ENCODE measurements around the gene SUGT1. TPM values are rescaled to one million over a fixed set of nuclear protein-coding genes. Genes with fewer than 3 reads are reported as not detected.
"Not testable (repeated sequence)": the region's sequence is repeated elsewhere in the genome, so short reads cannot be mapped to it uniquely, and the experiment has no call there.

The SUGT1 gene
- total and polyA plus RNA-seq, 10 of the 15 experiments (the other 5 are each of a cell fraction or from before 2014, with no cell fraction given): 46.7 to 122 (median 77.3) TPM

DNA sequence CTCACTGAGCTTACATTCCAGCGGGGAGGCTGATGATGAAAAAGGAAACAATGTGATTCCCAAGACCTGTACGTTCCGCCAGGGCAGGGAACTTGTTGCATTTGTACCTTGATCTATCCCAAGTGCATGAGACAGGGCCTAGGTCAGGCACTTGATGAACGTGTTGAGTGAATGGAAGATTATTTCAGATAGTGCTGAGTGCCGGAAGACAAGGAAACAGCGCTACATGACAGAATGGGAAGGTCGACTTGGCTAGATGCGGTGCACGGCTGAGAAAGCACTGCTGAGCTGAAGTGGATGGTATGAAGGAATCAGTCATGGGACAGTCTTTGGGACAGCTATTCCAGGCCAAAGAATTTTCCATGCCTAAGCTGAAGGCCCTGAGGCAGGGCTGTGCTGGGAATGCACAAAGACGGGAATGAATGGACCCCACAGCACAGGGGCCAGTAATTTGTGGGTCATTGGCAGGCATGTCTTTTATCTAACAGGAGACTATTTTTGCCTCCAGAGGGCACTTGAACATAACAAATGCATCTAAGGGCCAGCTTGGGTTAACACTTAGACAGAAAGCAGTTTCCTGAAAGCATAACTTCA is 43.5 kb upstream of the SUGT1 start:
- in situ Hi-C loops (cut with MboI); H3K36me3 ChIP-seq (ENCODE audit: control insufficient read depth in 2 of 2, insufficient read depth in 2 of 2, low read length in 1 of 2); BruUV-seq (replicated peaks); H3K27ac ChIP-seq (ENCODE audit: control insufficient read depth, insufficient read depth); FAIRE-seq; H3K79me2 ChIP-seq (ENCODE audit: control insufficient read depth, insufficient read depth, low read length); H3K9me3 ChIP-seq (replicated peaks; ENCODE audit: control insufficient read depth, insufficient read depth, low read length); H3K4me3 ChIP-seq; POLR2A ChIA-PET; H3K9ac ChIP-seq (ENCODE audit: control insufficient read depth, insufficient read depth, low read length); H3K4me2 ChIP-seq (ENCODE audit: control insufficient read depth, insufficient read depth); H4K20me1 ChIP-seq (ENCODE audit: control insufficient read depth, insufficient read depth); H3K27me3 ChIP-seq (replicated peaks in 1 of 2; ENCODE audit: control insufficient read depth in 2 of 2, insufficient read depth in 2 of 2, low read length in 1 of 2); H2AFZ ChIP-seq (ENCODE audit: control insufficient read depth, low read depth, low read length); DNase-seq (ENCODE audit: low read depth, low spot score); H3K4me1 ChIP-seq (ENCODE audit: control insufficient read depth, insufficient read depth, low read length): not testable (repeated sequence)
- ChIA-PET CTCF (interaction anchor here (0.7 to 3.4 kb wide), 16 partner anchors 17 to 642 kb away, joined by 3 to 31 read pairs (median 4); partner anchors contain the start of gene SUGT1), SMC1A (ENCODE audit: uncharacterized antibody, unreplicated experiment) (interaction anchor here (0.7 to 3.6 kb wide), 13 partner anchors 44 to 543 kb away, joined by 3 to 17 read pairs (median 4); no protein-coding TSS in a partner anchor), RAD21 (ENCODE audit: unreplicated experiment) (interaction anchor here (0.7 to 3.9 kb wide), 5 partner anchors 44 to 359 kb away, joined by 3 to 27 read pairs (median 4); partner anchors contain the start of gene SUGT1)
- WGBS (ENCODE audit: insufficient coverage, insufficient replicate concordance, low lambda C conversion rate, missing lambda C conversion rate): 52% methylated on average over 10 of the region's 10 CpGs
- TF ChIP-seq RAD21 (IDR thresholded peaks at IDR 0.05; ENCODE audit: insufficient read depth, low read depth, low read length) (peak; percentile 73), SMC3 (IDR thresholded peaks at IDR 0.05; ENCODE audit: borderline replicate concordance, low read length) (peak; percentile 72)
- TF ChIP-seq, protein P1, sequence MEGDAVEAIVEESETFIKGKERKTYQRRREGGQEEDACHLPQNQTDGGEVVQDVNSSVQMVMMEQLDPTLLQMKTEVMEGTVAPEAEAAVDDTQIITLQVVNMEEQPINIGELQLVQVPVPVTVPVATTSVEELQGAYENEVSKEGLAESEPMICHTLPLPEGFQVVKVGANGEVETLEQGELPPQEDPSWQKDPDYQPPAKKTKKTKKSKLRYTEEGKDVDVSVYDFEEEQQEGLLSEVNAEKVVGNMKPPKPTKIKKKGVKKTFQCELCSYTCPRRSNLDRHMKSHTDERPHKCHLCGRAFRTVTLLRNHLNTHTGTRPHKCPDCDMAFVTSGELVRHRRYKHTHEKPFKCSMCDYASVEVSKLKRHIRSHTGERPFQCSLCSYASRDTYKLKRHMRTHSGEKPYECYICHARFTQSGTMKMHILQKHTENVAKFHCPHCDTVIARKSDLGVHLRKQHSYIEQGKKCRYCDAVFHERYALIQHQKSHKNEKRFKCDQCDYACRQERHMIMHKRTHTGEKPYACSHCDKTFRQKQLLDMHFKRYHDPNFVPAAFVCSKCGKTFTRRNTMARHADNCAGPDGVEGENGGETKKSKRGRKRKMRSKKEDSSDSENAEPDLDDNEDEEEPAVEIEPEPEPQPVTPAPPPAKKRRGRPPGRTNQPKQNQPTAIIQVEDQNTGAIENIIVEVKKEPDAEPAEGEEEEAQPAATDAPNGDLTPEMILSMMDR (IDR thresholded peaks at IDR 0.05 in 2 of 3, conservative IDR thresholded peaks at IDR 0.05 in 1 of 3; ENCODE audit: control insufficient read depth in 2 of 3, extremely low read depth in 1 of 3, insufficient read depth in 1 of 3, low read depth in 3 of 3, low read length in 3 of 3): peak; percentile 26 to 61 (median 47); a peak in 5 of 6 replicates
- ATAC-seq: peak; percentile 94
- intact Hi-C loops (cut with micrococcal nuclease; ENCODE audit: unreplicated experiment): loop anchor here (1.0 to 2.0 kb wide), 2 partner anchors 200 to 360 kb away; no protein-coding TSS in a partner anchor

DNA sequence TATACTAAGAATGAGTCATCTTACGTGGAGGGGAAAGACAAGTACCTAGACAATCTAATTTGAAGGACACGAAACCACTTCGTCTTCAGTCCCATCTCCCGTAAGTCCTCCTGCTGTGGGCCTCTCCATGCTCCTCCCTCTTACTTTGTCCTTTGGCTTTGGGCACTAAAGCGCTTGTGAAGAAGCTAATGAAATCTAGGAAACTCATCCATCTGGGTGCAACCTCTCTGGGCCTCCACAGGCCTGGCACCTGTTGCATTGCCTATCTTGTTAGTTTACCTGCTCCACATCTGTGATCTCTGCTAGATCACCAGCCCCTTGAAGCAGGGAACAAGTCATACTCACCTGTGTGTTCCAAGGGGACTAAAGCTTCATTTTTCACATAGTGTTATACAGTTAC is 42.5 kb upstream of the SUGT1 start:
- H3K9me3 ChIP-seq (replicated peaks; ENCODE audit: control insufficient read depth, insufficient read depth, low read length); DNase-seq (ENCODE audit: low read depth, low spot score); intact Hi-C loops (cut with micrococcal nuclease; ENCODE audit: unreplicated experiment); H3K36me3 ChIP-seq (ENCODE audit: control insufficient read depth in 2 of 2, insufficient read depth in 2 of 2, low read length in 1 of 2); H2AFZ ChIP-seq (ENCODE audit: control insufficient read depth, low read depth, low read length); FAIRE-seq; H4K20me1 ChIP-seq (ENCODE audit: control insufficient read depth, insufficient read depth); H3K4me1 ChIP-seq (ENCODE audit: control insufficient read depth, insufficient read depth, low read length); BruUV-seq (replicated peaks); H3K27ac ChIP-seq (ENCODE audit: control insufficient read depth, insufficient read depth); H3K79me2 ChIP-seq (ENCODE audit: control insufficient read depth, insufficient read depth, low read length); H3K4me3 ChIP-seq; H3K9ac ChIP-seq (ENCODE audit: control insufficient read depth, insufficient read depth, low read length); POLR2A ChIA-PET; H3K27me3 ChIP-seq (replicated peaks in 1 of 2; ENCODE audit: control insufficient read depth in 2 of 2, insufficient read depth in 2 of 2, low read length in 1 of 2); ATAC-seq; H3K4me2 ChIP-seq (ENCODE audit: control insufficient read depth, insufficient read depth): not testable (repeated sequence)
- ChIA-PET SMC1A (ENCODE audit: uncharacterized antibody, unreplicated experiment) (interaction anchor here (0.8 to 3.6 kb wide), 8 partner anchors 16 to 358 kb away, joined by 3 to 17 read pairs (median 4); partner anchors contain the start of gene SUGT1), CTCF (interaction anchor here (0.7 to 3.4 kb wide), 8 partner anchors 43 to 1812 kb away, joined by 3 to 31 read pairs (median 10); partner anchors contain the start of gene SUGT1), RAD21 (ENCODE audit: unreplicated experiment) (interaction anchor here (0.9 to 3.9 kb wide), 3 partner anchors 199 to 542 kb away, joined by 4 to 27 read pairs (median 5); no protein-coding TSS in a partner anchor)
- 64% methylated on average over 5 of the region's 5 CpGs for WGBS (ENCODE audit: insufficient coverage, insufficient replicate concordance, low lambda C conversion rate, missing lambda C conversion rate)
- in situ Hi-C loops (cut with MboI): loop anchor here (10.0 kb wide), 1 partner anchor 355 kb away; no protein-coding TSS in a partner anchor

Data from GM12878 (cell line).